Measurements from ENCODE around the gene ETV1.

Gene ETV1

GRCh38 chr7:13990984-13991790, 1.7 kb upstream of the ETV1 start:
- no peak overlapping the region for H3K4me3 Mint-ChIP-seq
- peaks cover 0 to 2% of the 10 kb centered on the region in 2 donors for H3K9me3 Mint-ChIP-seq
- H3K4me1 Mint-ChIP-seq: no peaks in the 10 kb centered on the region
- DNase-seq (peak; percentile 32 to 54), ATAC-seq (peak; percentile 82)
- H3K27ac Mint-ChIP-seq: no peak overlapping the region
- no peaks in the 10 kb centered on the region for H3K27me3 Mint-ChIP-seq

GRCh38 chr7:13990319-13990983, 985 bp upstream of the ETV1 start:
- Mint-ChIP-seq H3K27me3 (no peaks in the 10 kb centered on the region), H3K27ac (no peak overlapping the region), H3K4me3 (no peak overlapping the region), H3K9me3 (no peaks in the 10 kb centered on the region), H3K4me1 (no peaks in the 10 kb centered on the region)
- ATAC-seq (peak; percentile 55), DNase-seq (no peak)

GRCh38 chr7:13989949-13990305, 461 bp upstream of the ETV1 start:
- no peak overlapping the region for H3K27ac Mint-ChIP-seq
- no peak for DNase-seq
- no peak overlapping the region for H3K4me3 Mint-ChIP-seq
- H3K27me3 Mint-ChIP-seq: no peaks in the 10 kb centered on the region
- no peaks in the 10 kb centered on the region for H3K9me3 Mint-ChIP-seq
- no peak for ATAC-seq
- no peaks in the 10 kb centered on the region for H3K4me1 Mint-ChIP-seq

GRCh38 chr7:13988731-13989125, 738 bp downstream of the ETV1 start:
- no peak for DNase-seq
- no peak overlapping the region for H3K27ac Mint-ChIP-seq
- H3K4me3 Mint-ChIP-seq: no peak overlapping the region
- no peaks in the 10 kb centered on the region for H3K4me1 Mint-ChIP-seq
- no peaks in the 10 kb centered on the region for H3K9me3 Mint-ChIP-seq
- no peaks in the 10 kb centered on the region for H3K27me3 Mint-ChIP-seq
- ATAC-seq: no peak

DNA sequence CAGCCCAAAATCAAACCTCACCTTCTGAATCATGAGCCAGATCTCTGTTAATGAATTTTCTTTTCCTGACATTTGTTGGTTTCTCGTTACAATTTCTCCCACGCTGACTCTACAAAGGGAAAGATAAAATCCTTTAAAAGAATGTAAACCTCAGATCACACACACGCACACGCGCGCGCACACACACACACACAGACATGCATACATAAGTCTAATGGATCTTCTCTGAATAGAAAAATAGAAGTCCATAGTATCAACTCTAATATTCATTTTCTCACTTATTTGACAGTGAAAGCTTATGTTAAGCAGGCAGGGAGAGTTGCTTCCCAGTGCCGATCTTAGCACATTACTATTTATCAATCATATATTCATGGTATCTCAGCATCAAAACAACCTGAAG, 1.4 kb downstream of the ETV1 start:
- Mint-ChIP-seq H3K4me3 (no peak overlapping the region), H3K27me3 (no peaks in the 10 kb centered on the region), H3K4me1 (no peaks in the 10 kb centered on the region), H3K9me3 (no peaks in the 10 kb centered on the region), H3K27ac (no peak overlapping the region)
- ATAC-seq: no peak
- no peak for DNase-seq

DNA sequence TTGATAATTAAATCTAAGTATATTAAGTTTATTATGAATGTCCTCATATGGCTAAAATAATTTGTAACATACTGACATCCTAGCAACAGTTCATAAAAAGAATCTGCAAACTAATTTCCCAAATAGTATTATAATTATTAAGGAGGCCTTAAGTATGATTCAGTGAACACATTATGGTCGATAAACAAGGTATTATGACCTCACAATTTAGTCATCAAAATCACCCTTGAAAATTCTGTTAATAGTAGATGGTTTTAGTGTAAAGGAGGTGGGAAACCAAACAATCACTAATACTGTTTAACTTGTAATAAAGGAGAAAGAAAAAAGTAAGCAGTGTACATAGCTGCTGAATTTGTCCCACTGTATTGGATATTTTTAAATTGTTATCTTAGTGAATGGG, 2.1 kb downstream of the ETV1 start:
- Mint-ChIP-seq H3K9me3 (no peaks in the 10 kb centered on the region), H3K27me3 (no peaks in the 10 kb centered on the region), H3K4me3 (no peak overlapping the region), H3K4me1 (no peaks in the 10 kb centered on the region), H3K27ac (no peak overlapping the region)
- ATAC-seq: no peak
- DNase-seq: no peak

DNA sequence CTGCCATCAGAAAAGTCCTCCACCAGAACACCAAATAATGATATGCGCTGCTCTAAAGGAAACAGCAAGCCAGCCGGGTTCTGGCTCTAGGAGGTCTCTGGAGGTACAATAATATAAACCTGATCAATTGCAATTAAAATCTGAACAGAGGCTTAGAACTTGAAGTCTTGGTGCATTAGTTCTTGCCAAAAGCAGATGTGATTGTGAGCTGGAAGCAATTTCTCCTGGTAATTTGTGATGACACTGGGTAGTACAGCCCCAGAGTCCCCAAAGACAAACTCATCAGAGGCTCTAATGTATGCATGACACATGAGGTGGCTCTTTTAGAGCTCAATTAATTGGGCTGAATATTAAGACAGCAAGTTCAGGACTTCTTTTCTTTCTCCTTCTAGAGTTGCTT, 3.3 kb downstream of the ETV1 start:
- Mint-ChIP-seq H3K4me1 (no peaks in the 10 kb centered on the region), H3K27me3 (no peaks in the 10 kb centered on the region), H3K4me3 (no peak overlapping the region), H3K9me3 (no peaks in the 10 kb centered on the region), H3K27ac (no peak overlapping the region)
- DNase-seq (no peak), ATAC-seq (no peak)

DNA sequence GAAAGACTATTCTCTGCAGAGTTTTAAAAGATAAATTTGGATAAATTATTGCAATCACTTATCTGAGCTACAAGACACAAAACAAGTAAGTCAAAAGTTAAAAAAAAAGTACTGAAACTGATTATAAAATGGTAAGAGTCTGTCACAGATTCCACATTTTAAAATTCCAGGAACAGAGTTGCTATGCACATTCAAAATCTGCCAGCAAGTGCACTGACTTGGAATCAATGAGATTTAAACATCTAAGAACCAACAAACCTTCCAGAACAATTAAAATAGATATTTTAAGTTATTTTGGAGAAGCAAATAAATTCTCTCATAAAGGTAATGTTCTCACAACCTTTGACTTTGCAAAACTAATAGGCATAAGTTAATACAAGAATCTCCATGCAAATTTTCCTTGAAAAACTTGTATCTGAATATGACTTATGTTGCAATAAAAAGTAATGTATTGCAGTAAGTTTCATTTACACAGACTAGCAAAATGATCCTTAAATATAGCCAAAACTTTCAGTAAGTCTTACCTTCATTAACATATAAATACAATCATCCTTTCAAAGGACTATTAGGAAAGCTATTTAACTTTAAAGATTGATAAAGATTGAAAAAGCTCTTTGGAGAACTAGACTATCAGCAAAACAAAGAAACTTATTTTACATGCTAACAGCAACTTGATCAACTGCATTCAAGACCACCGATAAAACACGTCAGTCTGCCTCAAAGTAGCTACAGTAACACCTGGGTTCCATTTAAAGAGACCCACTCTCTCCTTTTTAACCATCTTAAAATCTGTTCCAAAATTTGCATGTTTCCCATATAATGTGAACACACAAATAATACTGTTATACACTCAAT, 4.4 kb downstream of the ETV1 start:
- H3K27me3 Mint-ChIP-seq: no peaks in the 10 kb centered on the region
- no peaks in the 10 kb centered on the region for H3K4me1 Mint-ChIP-seq
- H3K4me3 Mint-ChIP-seq: no peak overlapping the region
- no peak overlapping the region for H3K27ac Mint-ChIP-seq
- no peak for DNase-seq
- H3K9me3 Mint-ChIP-seq: no peaks in the 10 kb centered on the region
- ATAC-seq: no peak

DNA sequence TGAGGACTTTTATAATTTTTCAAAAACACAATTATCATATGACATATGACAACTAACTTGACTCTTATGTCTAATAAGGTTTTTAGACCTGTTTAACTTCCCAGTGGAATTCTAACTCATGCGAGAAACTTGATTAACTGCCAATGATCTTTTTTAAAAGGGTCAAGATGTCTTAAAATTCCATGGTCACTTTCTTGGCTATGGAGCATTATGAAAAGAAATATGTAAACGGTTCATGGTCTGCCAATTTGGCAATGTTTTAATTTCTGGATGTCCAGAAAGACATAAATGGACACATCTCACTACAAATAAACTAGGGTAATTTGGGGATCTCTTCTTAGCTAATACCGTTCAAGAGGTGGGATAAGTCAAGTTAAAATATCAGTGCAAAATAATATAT, 5.4 kb downstream of the ETV1 start:
- H3K4me1 Mint-ChIP-seq: no peaks in the 10 kb centered on the region
- no peak overlapping the region for H3K4me3 Mint-ChIP-seq
- no peaks in the 10 kb centered on the region for H3K27me3 Mint-ChIP-seq
- H3K9me3 Mint-ChIP-seq: no peaks in the 10 kb centered on the region
- ATAC-seq (no peak), DNase-seq (no peak)
- no peak overlapping the region for H3K27ac Mint-ChIP-seq

DNA sequence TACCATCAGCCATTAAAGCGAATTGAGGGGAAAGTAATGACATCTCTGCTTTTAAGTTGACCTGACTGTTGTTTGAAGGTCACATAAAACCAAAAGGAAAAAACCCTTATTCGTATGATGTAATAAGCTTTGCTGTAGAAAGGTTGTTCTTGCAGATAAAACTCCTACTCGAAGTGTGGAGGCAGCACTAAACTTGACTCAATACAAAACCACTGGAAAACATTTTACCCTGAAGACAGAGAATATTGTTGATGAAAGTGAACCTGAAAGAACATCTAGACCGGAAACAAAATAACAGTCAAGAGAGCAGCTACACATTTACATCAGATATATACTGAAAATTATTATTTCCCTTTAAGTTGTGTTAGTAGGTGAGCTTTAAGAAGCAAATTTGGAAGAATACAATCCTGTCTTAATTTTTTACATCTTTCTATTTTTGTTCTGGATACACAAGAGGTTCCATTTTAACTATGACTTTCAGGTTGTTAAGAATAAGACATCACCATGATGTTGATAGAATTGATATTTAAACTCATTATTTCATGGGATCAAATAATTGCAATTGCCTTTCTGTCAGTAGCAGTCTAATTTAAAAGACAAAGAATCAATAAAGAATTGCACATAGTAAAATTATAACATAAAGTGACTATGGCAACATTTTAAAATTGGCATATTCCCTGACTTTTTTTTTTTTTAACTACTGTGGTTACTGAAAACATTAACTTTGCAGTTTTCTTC, 6.4 kb downstream of the ETV1 start:
- DNase-seq (no peak), ATAC-seq (no peak)
- Mint-ChIP-seq H3K27me3 (no peaks in the 10 kb centered on the region), H3K9me3 (no peaks in the 10 kb centered on the region), H3K4me1 (no peaks in the 10 kb centered on the region), H3K27ac (no peak overlapping the region), H3K4me3 (no peak overlapping the region)

DNA sequence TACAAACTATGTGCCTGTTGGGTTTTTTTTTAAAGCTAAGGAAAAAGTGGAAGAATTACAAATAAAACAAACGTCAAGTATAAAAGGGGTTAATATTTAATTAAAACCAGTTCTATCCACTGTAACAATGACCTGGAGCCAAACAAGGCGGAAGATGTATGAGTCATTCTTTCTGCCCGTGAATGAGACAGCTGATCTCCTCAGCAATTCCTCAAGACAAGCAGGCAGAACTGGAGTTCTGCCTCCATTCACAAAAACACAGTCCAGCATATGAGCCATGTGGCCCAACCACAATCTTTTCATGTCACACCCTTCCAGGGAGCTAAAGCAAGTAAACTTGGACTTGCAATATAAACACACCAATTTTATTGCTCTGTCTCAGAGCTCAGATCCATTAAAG, 8.4 kb downstream of the ETV1 start:
- no peak for ATAC-seq
- Mint-ChIP-seq H3K4me1 (no peaks in the 10 kb centered on the region), H3K9me3 (no peaks in the 10 kb centered on the region), H3K4me3 (no peak overlapping the region), H3K27me3 (no peaks in the 10 kb centered on the region), H3K27ac (no peak overlapping the region)
- DNase-seq: no peak

DNA sequence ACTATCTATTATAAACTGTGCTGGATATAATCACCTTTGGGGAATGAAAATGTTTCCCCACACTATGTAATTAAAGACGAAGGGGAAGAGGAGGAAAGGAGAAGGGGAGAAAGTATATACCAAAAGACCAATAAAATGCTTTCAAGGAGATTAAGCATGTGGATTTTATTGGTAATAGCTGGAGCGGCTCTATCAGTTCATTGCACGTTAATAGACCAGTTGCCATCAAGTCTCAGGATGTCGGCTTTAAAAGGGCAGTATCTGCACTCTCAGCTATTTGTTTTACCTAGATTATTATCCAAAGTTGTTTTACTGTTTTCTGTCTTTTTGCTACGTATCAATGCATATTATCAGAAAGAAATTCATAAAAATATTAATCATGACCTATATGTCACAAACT, 9.0 kb downstream of the ETV1 start:
- Mint-ChIP-seq H3K27me3 (no peaks in the 10 kb centered on the region), H3K9me3 (no peaks in the 10 kb centered on the region), H3K27ac (no peak overlapping the region), H3K4me1 (no peaks in the 10 kb centered on the region), H3K4me3 (no peak overlapping the region)
- no peak for DNase-seq
- no peak for ATAC-seq

- DNase-seq (no peak), ATAC-seq (no peak)
- Mint-ChIP-seq H3K27me3 (no peaks in the 10 kb centered on the region), H3K4me3 (no peak overlapping the region), H3K4me1 (no peaks in the 10 kb centered on the region), H3K9me3 (no peaks in the 10 kb centered on the region), H3K27ac (no peak overlapping the region)
Observed at GRCh38 chr7:13979671-13980435, 9.6 kb downstream of the ETV1 start.

- ATAC-seq: no peak
- Mint-ChIP-seq H3K27ac (no peak overlapping the region), H3K9me3 (no peaks in the 10 kb centered on the region), H3K4me3 (no peak overlapping the region), H3K27me3 (no peaks in the 10 kb centered on the region), H3K4me1 (no peaks in the 10 kb centered on the region)
- no peak for DNase-seq
Observed at GRCh38 chr7:13976594-13976993, 12.9 kb downstream of the ETV1 start.

DNA sequence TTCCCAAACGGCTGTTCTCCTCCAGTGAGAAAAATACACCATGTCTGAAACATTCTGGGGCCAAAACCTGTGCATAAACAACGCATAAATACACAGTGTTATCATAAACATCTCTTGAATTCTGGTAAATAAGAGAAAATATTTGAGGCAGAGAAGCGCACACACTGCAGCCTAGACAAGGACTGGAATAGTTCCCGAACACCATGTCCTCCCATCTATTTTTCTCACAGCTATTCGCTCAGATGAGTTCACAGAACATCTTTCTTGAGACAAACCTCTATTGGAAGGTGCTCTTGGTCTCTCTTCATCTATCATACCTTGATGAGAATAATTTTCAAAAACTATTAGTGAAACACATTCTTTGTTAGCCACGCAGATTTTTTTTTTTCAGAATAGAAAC, 24.4 kb downstream of the ETV1 start:
- no peak overlapping the region for H3K4me3 Mint-ChIP-seq
- no peaks in the 10 kb centered on the region for H3K4me1 Mint-ChIP-seq
- no peaks in the 10 kb centered on the region for H3K27me3 Mint-ChIP-seq
- no peak overlapping the region for H3K27ac Mint-ChIP-seq
- no peak for DNase-seq
- no peaks in the 10 kb centered on the region for H3K9me3 Mint-ChIP-seq
- ATAC-seq: no peak
